Stimulated activated CD4-positive, alpha-beta T cell treated with anti-CD3 and anti-CD28 coated beads, Interleukin-12 subunit alpha, Interleukin-12 subunit beta, amount 100 ng/mL, for 48 hours (primary cell): ENCODE results near the gene OGFOD1.
"Not testable (repeated sequence)": the region's sequence is repeated elsewhere in the genome, so short reads cannot be mapped to it uniquely, and the experiment has no call there.

ENCODE experiments used
- DNase-seq, 3 donors: peaks; one replicate each; pipeline ENCODE4 v3.0.0-alpha.2; 2020; ENCODE audit warnings: low read depth in 2 of 3, low spot score in 1 of 3

The OGFOD1 gene

GRCh38 chr16:56479469-56479868 lies 28.1 kb downstream of the OGFOD1 start:
- DNase-seq, result no peak

- no peak for DNase-seq
Measured at GRCh38 chr16:56480776-56481467, 29.6 kb downstream of the OGFOD1 start.

DNA sequence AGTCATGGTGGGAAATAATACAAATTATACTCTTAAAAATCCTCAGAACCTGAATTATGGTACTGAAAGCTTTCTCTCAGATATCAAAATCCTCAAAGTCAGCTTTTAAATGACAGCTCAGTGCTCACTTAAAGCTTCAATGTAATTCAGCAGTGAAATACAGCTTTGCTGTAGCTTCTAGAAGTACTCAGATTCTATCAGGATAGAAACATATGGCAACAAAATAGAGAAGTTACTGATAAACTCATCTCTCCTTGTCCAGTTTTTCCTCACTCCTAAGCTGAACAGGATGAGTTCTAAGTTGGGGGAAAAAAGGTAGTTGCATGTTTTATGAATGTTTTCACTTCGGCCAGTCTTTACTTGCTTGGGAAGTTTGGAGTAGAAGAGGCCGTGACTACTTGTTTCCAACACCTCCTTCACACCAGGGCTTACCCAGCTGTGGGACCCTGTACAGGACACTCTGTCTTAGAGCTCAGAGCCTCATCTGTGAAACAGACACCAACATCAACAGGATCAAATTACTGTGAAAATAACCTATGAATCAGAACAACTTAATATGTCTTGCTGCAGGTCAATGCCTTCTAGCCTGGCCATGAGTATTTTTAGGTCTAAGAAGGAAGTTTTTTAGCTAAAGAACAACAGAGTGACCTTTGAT lies 30.2 kb downstream of the OGFOD1 start:
- no peak for DNase-seq

DNA sequence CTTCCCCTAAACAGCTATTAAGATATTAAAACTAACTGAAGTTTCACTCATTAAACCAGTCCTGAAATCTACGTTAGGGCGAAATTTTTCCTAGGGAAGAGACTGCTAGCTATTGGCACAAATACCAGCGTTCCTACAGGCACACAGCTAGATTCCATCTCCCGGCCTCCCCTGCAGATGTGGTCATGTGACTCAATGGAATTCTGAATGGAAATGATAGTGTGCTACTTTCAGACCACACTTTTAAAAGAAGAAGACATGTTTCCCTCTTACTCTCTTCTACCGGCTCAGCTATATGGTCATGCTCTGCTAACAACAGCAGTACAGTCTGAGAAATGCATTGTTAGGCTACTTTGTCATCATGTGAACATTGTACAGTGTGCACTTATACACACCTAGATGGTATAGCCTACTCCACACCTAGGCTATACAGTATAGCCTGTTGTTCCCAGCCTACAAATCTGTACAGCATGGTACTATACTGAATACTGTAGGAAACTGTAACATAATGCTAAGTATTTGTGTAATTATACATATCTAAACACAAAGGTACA lies 31.4 kb downstream of the OGFOD1 start:
- no peak for DNase-seq

GRCh38 chr16:56483394-56483793 lies 32.0 kb downstream of the OGFOD1 start:
- no peak for DNase-seq

DNA sequence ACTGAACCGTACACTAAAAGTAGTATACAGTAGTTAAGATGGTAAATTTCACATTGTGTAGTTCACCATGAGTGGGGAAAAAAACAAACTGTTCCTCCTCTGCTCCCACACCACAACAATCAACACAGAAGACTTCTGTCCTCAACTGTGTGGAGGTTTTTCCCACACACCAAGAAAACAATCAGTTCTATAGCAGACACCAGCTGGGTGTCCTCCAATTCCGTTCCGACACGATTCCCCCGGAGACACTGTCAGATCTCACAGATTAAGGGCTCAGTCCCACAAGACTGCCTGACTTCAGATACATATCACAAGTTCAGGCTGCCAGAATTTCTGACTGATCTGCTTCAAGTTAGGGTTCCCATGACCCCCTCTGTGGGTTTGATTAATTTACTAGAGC lies 36.7 kb downstream of the OGFOD1 start:
- no peak for DNase-seq

- not testable (repeated sequence) for DNase-seq
Measured at GRCh38 chr16:56488868-56489267, 37.5 kb downstream of the OGFOD1 start.

GRCh38 chr16:56491657-56492261 lies 40.4 kb downstream of the OGFOD1 start:
- no peak for DNase-seq

- DNase-seq, result no peak
Measured at GRCh38 chr16:56493126-56493525, 41.8 kb downstream of the OGFOD1 start.

GRCh38 chr16:56493815-56494214 lies 42.5 kb downstream of the OGFOD1 start:
- DNase-seq, result no peak

GRCh38 chr16:56505181-56505580 lies 53.8 kb downstream of the OGFOD1 start:
- DNase-seq, result no peak

GRCh38 chr16:56506941-56507340 lies 55.6 kb downstream of the OGFOD1 start:
- no peak for DNase-seq

GRCh38 chr16:56510544-56510943 lies 59.2 kb downstream of the OGFOD1 start:
- no peak for DNase-seq

GRCh38 chr16:56512025-56512424 lies 60.7 kb downstream of the OGFOD1 start:
- DNase-seq, result no peak

DNA sequence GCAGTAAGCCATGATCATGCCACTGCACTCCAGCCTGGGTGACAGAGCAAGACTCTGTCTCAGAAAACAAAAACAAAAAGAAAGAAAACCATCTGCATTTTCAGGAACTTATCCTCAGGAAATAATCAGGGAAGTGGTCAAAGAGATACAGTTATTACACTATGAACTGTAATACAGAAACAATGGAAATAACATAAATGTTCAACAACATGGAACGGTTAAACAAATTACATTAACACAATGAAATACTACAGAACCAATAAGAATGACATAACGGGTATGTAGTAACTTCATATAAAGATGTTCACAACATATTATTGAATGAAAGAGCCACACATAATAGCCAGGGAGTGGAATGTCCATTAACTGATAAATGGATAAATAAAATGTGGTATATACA lies 61.7 kb downstream of the OGFOD1 start:
- no peak for DNase-seq

DNA sequence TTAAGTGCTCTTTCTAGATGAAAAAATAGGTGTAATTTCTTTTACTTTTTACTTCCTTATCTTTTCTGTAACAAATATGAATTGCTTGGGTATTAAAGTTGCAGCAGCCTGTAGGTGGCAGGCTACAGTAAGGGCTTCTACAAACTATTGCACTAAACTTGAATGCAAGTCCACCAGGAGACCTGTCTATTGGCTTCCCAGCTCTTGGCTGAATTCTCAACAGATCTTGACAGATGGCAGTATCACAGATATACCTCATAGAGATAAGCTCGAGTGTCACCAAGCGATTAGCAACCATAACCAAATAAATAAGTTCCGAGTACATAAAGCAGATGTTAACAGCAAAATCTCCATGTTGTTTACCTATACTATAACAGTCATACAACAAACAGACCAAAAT lies 62.6 kb downstream of the OGFOD1 start:
- DNase-seq, result peak in 1 of 3 donors; percentile 15

DNA sequence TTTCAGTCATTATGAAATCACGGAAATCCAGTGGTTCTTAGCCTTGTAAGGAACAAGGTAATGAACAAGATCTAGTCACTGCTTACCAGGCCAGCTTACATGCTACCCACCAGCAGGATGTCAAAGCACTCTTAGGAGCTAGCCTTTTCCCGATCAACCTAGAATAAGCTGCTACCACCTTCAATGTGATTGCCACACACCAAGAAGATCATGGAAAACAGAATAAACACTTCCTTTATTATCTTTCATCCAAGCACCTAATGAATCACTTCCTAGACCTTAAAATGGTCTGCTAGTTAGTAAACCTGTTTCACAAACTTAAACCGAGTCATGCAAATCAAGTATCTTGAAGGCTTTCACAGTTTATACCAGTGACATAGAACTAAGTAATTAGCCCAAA lies 63.5 kb downstream of the OGFOD1 start:
- no peak for DNase-seq

DNA sequence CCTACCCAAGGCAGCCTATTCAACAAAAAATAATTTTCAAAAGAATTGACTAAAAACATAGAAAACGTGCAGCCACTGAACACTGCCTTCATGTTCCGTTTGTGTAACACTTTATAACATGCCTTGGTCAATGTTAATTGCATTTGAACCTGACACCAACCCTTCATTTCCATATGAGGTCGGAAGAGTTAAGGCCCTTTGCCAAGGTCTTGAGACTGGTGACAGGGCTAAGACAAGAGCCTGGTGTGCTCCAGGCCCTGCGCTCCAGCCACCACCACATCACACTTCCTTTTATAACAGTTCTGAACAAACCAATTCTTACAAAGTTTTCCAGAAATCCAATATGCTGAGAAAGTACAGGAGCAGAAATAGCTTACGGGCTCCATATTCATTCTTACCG lies 64.3 kb downstream of the OGFOD1 start:
- DNase-seq, result no peak

DNA sequence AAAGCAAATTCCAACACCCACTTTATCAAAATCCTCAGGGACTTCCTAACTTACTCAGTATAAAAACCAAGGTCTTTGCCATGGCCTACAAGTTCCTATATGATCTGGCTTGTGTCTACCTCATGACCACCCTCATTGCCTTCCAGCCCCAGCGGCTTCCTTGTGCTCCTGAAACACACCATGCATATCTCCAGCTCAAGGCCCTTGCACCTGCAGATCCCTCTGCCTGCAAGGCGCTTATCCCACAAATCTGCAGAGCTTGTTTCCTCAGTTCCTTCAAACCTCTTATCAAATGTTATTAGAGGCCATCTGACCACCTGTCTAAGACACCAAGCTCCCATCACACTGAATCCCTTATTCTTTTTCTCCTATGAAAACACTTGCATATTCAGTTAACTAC lies 65.9 kb downstream of the OGFOD1 start:
- DNase-seq, result no peak

DNA sequence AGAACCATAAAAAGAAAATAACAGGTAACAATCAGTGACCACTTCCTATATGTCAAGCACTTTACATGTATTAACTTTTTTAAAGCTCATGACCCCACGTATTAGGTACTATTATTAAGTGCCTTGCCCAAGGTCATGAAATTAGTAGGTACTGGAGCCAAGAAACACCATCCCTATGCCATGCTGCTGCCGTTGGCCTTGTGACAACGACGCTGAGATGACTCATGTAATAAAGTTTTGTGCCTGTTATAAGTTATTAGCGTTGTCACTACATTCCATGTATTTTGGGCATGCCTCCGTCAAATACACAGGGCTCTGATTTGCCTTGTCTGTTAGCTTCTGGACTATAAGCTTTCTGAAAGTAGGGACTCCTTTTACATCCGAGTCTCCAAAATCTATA lies 67.1 kb downstream of the OGFOD1 start:
- DNase-seq, result no peak

DNA sequence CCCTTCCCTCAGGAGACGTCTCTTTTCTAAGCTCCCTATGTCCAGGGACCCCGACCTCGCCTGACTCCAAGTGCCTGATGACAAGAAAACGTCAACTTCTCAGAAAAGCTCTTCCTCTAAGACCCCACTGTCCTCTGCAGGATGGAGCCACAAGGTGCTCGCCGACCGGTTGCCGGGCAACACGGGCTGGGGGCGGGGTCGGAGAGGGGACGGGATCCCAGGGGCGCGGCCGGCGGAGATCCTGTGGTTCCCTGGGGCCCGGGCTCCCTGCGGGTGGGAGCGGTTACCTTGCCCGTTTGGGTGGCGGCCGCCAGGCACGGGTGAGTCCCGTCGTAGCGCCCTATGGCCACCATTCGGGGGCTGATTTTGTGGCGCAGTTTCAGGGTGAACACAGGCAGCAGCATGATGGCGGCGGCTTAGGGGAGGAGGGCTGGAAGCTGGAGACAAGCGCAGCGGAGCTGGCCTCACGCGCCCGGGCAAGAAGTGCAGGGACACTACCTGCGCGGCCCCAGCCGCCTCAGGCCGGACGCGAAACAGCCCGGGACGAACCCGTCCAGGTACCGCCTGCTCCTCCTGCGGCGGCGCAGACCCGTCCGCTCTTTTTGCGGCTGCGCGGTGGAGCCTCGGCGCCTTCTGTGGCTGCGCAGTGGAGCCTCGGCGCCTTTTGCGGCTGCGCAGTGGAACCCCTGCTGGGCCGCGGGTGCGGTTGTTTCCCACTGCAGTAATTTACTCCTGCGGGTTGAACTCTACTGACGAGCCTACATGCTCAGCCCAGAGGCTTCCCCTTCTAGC lies 68.3 kb downstream of the OGFOD1 start, which contains the start of gene BBS2:
Gene BBS2 (minus strand): TSS at position 566 of the 792 bp plus-strand sequence. CDS start 162 bp downstream, at position 404.
- peak; percentile 81 to 87 (median 82) for DNase-seq
